K562 (cell line): ENCODE results near the gene UQCRC1. TPM values are rescaled to one million over a fixed set of nuclear protein-coding genes. Genes with fewer than 3 reads are reported as not detected.

ENCODE experiments used
- BCLAF1 ChIP-seq, 2 experiments: fragments of 450-650 bp in 1 of 2; IDR thresholded peaks; 2 replicates each; pipeline ENCODE4 v1.6.1; 2011 to 2017; ENCODE audit warnings: low read depth in 2 of 2, antibody characterized with exemption in 1 of 2, borderline replicate concordance in 1 of 2, low read length in 1 of 2, mild to moderate bottlenecking in 1 of 2, mixed read lengths in 1 of 2; ENCODE audit not compliant: control insufficient read depth in 1 of 2
- CBX3 ChIP-seq, 2 experiments: IDR thresholded peaks; 1 replicate in 1 of 2; 2 replicates in 1 of 2; pipeline ENCODE4 v1.6.1; 2012; ENCODE audit warnings: inconsistent platforms in 2 of 2, low read length in 2 of 2, borderline replicate concordance in 1 of 2, control low read depth in 1 of 2
- CREB1 ChIP-seq, 2 experiments: sonication (generic) in 1 of 2; formaldehyde crosslinking in 1 of 2; IDR thresholded peaks; 2 replicates each; pipeline versions ENCODE4 v1.6.1 to v1.8.0; 2012 to 2022; ENCODE audit warnings: inconsistent platforms in 1 of 2, mild to moderate bottlenecking in 1 of 2, missing genetic modification reagents in 1 of 2, moderate library complexity in 1 of 2
- E4F1 ChIP-seq: fragments of 250-450 bp; sonication (Bioruptor Pico); IDR thresholded peaks from 2 replicates; pipeline ENCODE4 v1.5.0; 2021; ENCODE audit warnings: mild to moderate bottlenecking, borderline replicate concordance
- ESRRA ChIP-seq: fragments of 450-650 bp; IDR thresholded peaks from 2 replicates; pipeline ENCODE4 v1.6.1; 2014; ENCODE audit warnings: low read depth, mild to moderate bottlenecking, moderate library complexity, borderline replicate concordance
- FOSL1 ChIP-seq: fragments of 200-800 bp; sonication (Bioruptor generic); conservative IDR thresholded peaks from 2 replicates; pipeline ENCODE4 v1.6.1; 2016; ENCODE audit warnings: missing genetic modification characterization, missing compliant biosample characterization
- HOXB6 ChIP-seq: fragments of 250-450 bp; sonication (Bioruptor Pico); IDR thresholded peaks from 2 replicates; pipeline ENCODE4 v1.5.1; 2022; ENCODE audit warnings: mild to moderate bottlenecking, borderline replicate concordance
- IRF9 ChIP-seq: fragments of 450-650 bp; IDR thresholded peaks from 2 replicates; pipeline ENCODE4 v1.6.1; 2016; ENCODE audit warnings: missing biosample characterization, missing genetic modification characterization
- MBD2 ChIP-seq: sonication (generic); IDR thresholded peaks from 2 replicates; pipeline ENCODE4 v1.6.1; 2016; ENCODE audit warnings: low read depth, borderline replicate concordance
- POLR3G ChIP-seq: IDR thresholded peaks from 2 replicates; pipeline ENCODE4 v1.6.1; 2011; ENCODE audit not compliant: insufficient read length, insufficient replicate concordance; ENCODE audit errors: extremely low read depth
- RBFOX2 ChIP-seq: fragments of 200-400 bp; formaldehyde crosslinking; IDR thresholded peaks from 2 replicates; pipeline ENCODE4 v1.6.1; 2017; ENCODE audit warnings: low read depth, mild to moderate bottlenecking, low read length, moderate library complexity
- ZEB2 ChIP-seq: fragments of 450-650 bp; IDR thresholded peaks from 2 replicates; pipeline ENCODE4 v1.6.1; 2016
- ZNF121 ChIP-seq: sonication (generic); formaldehyde crosslinking; conservative IDR thresholded peaks from 2 replicates; pipeline ENCODE4 v1.8.0; 2022; ENCODE audit warnings: missing genetic modification reagents
- ZNF449 ChIP-seq: fragments of 250-450 bp; sonication (Bioruptor Pico); IDR thresholded peaks from 2 replicates; pipeline ENCODE4 v1.8.0; 2022; ENCODE audit warnings: moderate library complexity, mild to moderate bottlenecking, inconsistent platforms
- ZNF589 ChIP-seq: fragments of 200-800 bp; sonication (Bioruptor generic); IDR thresholded peaks from 2 replicates; pipeline ENCODE4 v1.6.1; 2016; ENCODE audit warnings: low read depth, missing genetic modification characterization, missing compliant biosample characterization
- ZNF766 ChIP-seq: fragments of 200-800 bp; sonication (Bioruptor generic); conservative IDR thresholded peaks from 2 replicates; pipeline ENCODE4 v1.6.1; 2016; ENCODE audit warnings: missing genetic modification characterization, missing compliant biosample characterization
- polyA plus RNA-seq, 8 experiments: library from polyadenylated mRNA; depleted of rRNA in 4 of 8; stranded (reverse) in 5 of 8; unstranded in 3 of 8; fragments of >200 nt; fragmentation: Nextera tagmentation in 2 of 8; fragmentation: Illumina TruSeq in 1 of 8; extraction: Ambion mirVana in 2 of 8; extraction: Trizol in 1 of 8; gene quantifications; 2 replicates each; pipeline versions ENCODE4 v1.2.1 to v1.2.3, GENCODE V29; 2011 to 2014; ENCODE audit warnings: inconsistent platforms in 1 of 8, missing spikeins in 1 of 8
- total RNA-seq, 7 experiments: library from RNA; depleted of rRNA in 6 of 7; stranded (reverse); fragments of >200 nt in 6 of 7; fragmentation: Illumina TruSeq in 2 of 7; extraction: Trizol in 2 of 7; gene quantifications; 2 replicates each; pipeline versions ENCODE4 v1.2.1 to v1.2.3, GENCODE V29; 2011 to 2021; ENCODE audit warnings: low replicate concordance in 1 of 7

Gene UQCRC1
- total and polyA plus RNA-seq, 9 of the 15 experiments (the other 6 are each of a cell fraction or from before 2014, with no cell fraction given), result 125 to 424 (median 268) TPM

GRCh38 chr3:48609088-48610005 is at the start of gene UQCRC1 (continued):
- no peak for TF ChIP-seq BCLAF1 (IDR thresholded peaks at IDR 0.05; ENCODE audit: borderline replicate concordance in 1 of 2, control insufficient read depth in 1 of 2, low read depth in 2 of 2, low read length in 1 of 2)
- TF ChIP-seq POLR3G, result no peak
- TF ChIP-seq ZEB2, result no peak
- TF ChIP-seq ZNF121 (CRISPR knock-in tag), result no peak
- no peak for TF ChIP-seq ZNF766
- no peak for TF ChIP-seq CBX3 (IDR thresholded peaks at IDR 0.05; ENCODE audit: borderline replicate concordance in 1 of 2, low read length in 2 of 2)
- peak; percentile 97 for TF ChIP-seq RBFOX2
- no peak for TF ChIP-seq FOSL1 (tag)
- TF ChIP-seq CREB1 (IDR thresholded peaks at IDR 0.05), result no peak
- peak; percentile 62 for TF ChIP-seq CREB1 (CRISPR knock-in tag; IDR thresholded peaks at IDR 0.05)
- TF ChIP-seq E4F1 (CRISPR knock-in tag), result no peak
- TF ChIP-seq HOXB6, result no peak
- TF ChIP-seq MBD2, result peak; percentile 34; the same call in 1 of the 2 replicates
- no peak for TF ChIP-seq ZNF589
- TF ChIP-seq ESRRA, result peak; percentile 98
- no peak for TF ChIP-seq ZNF449
- no peak for TF ChIP-seq IRF9
